Neuronal stem cell (in vitro differentiated cells): ENCODE data around the gene TRMT44.
A peak's percentile ranks its signal among the peaks of the same experiment; 100 is the strongest.

ENCODE experiments used
- DNase-seq: peaks from one replicate; pipeline ENCODE4 v3.0.0-alpha.2; 2013; ENCODE audit warnings: low spot score
- H2AFZ ChIP-seq: one replicate; pipeline ENCODE4 v1.6.1; 2013; ENCODE audit warnings: mild to moderate bottlenecking, low read length, inconsistent platforms
- H2AK5ac ChIP-seq: 2 replicates; pipeline ENCODE4 v1.6.1; 2013; ENCODE audit warnings: low read depth, mild to moderate bottlenecking, inconsistent platforms, low read length, moderate library complexity, mixed read lengths
- H2BK120ac ChIP-seq: 2 replicates; pipeline ENCODE4 v1.6.1; 2013; ENCODE audit warnings: low read depth, mild to moderate bottlenecking, inconsistent platforms, low read length, moderate library complexity, mixed read lengths
- H2BK12ac ChIP-seq: one replicate; pipeline ENCODE4 v1.6.1; 2013; ENCODE audit warnings: low read length, inconsistent platforms
- H2BK15ac ChIP-seq: 2 replicates; pipeline ENCODE4 v1.6.1; 2013; ENCODE audit warnings: mild to moderate bottlenecking, low read length, inconsistent platforms, mixed read lengths
- H2BK5ac ChIP-seq: one replicate; pipeline ENCODE4 v1.6.1; 2013; ENCODE audit warnings: inconsistent platforms, mild to moderate bottlenecking, low read length, moderate library complexity
- H3K14ac ChIP-seq: one replicate; pipeline ENCODE4 v1.6.1; 2013; ENCODE audit warnings: low read length, inconsistent platforms
- H3K18ac ChIP-seq: 2 replicates; pipeline ENCODE4 v1.6.1; 2013; ENCODE audit warnings: low read length, inconsistent platforms
- H3K23ac ChIP-seq: 2 replicates; pipeline ENCODE4 v1.6.1; 2013; ENCODE audit warnings: low read depth, mild to moderate bottlenecking, mixed read lengths, low read length, inconsistent platforms; ENCODE audit not compliant: poor library complexity
- H3K27ac ChIP-seq: replicated peaks from 3 replicates; pipeline ENCODE4 v1.5.1; 2013; ENCODE audit warnings: low read length, inconsistent platforms
- H3K27me3 ChIP-seq, 3 experiments: 2 replicates each; pipeline ENCODE4 v1.6.1; 2013; ENCODE audit warnings: low read length in 3 of 3, mild to moderate bottlenecking in 2 of 3, inconsistent platforms in 1 of 3, low read depth in 1 of 3, mixed read lengths in 1 of 3, moderate library complexity in 1 of 3; ENCODE audit not compliant: control insufficient read depth in 3 of 3, insufficient read depth in 3 of 3
- H3K36me3 ChIP-seq, 2 donors: replicated peaks in 1 of 2; 2 replicates each; pipeline ENCODE4 v1.6.1; 2013; ENCODE audit warnings: low read length in 2 of 2; ENCODE audit not compliant: control insufficient read depth in 2 of 2, insufficient read depth in 2 of 2
- H3K4ac ChIP-seq: 2 replicates; pipeline ENCODE4 v1.6.1; 2013; ENCODE audit warnings: inconsistent platforms, mild to moderate bottlenecking, low read length, moderate library complexity
- H3K4me1 ChIP-seq, 2 donors: 1 replicate in 1 of 2; 2 replicates in 1 of 2; pipeline ENCODE4 v1.6.1; 2013; ENCODE audit warnings: low read length in 2 of 2, low read depth in 1 of 2; ENCODE audit not compliant: control insufficient read depth in 2 of 2, insufficient read depth in 1 of 2
- H3K4me2 ChIP-seq: one replicate; pipeline ENCODE4 v1.6.1; 2013; ENCODE audit warnings: mild to moderate bottlenecking, low read length, inconsistent platforms; ENCODE audit not compliant: insufficient read depth, poor library complexity, severe bottlenecking
- H3K4me3 ChIP-seq, 2 donors: 2 replicates each; pipeline ENCODE4 v1.5.1; 2013; ENCODE audit warnings: low read length in 2 of 2, mild to moderate bottlenecking in 2 of 2, inconsistent platforms in 1 of 2, moderate library complexity in 1 of 2
- H3K79me1 ChIP-seq: one replicate; pipeline ENCODE4 v1.6.1; 2013; ENCODE audit warnings: low read depth, mild to moderate bottlenecking, inconsistent platforms, low read length, moderate library complexity
- H3K9ac ChIP-seq: one replicate; pipeline ENCODE4 v1.6.1; 2013; ENCODE audit warnings: mild to moderate bottlenecking, low read depth, low read length, inconsistent platforms; ENCODE audit not compliant: poor library complexity
- H3K9me3 ChIP-seq, 2 donors: replicated peaks in 1 of 2; 2 replicates each; pipeline versions ENCODE3 to v1.6.1; 2013; ENCODE audit warnings: low read length in 2 of 2, mild to moderate bottlenecking in 2 of 2, inconsistent platforms in 1 of 2, low read depth in 1 of 2, mixed read lengths in 1 of 2, moderate library complexity in 1 of 2; ENCODE audit not compliant: control insufficient read depth in 2 of 2, insufficient read depth in 1 of 2
- H4K8ac ChIP-seq: one replicate; pipeline ENCODE4 v1.6.1; 2013; ENCODE audit warnings: low read depth, mild to moderate bottlenecking, inconsistent platforms, low read length, moderate library complexity
- H4K91ac ChIP-seq: one replicate; pipeline ENCODE4 v1.6.1; 2013; ENCODE audit warnings: low read length, low read depth, mild to moderate bottlenecking, inconsistent platforms; ENCODE audit not compliant: poor library complexity
- WGBS, 2 donors: extraction: QIAGEN DNeasy Blood & Tissue Kit; methylation state at CpG; one replicate each; pipeline ENCODE4 v1.1.7; 2013; ENCODE audit warnings: missing lambda C conversion rate in 2 of 2, mixed read lengths in 1 of 2; ENCODE audit not compliant: insufficient read length in 2 of 2, insufficient replicate concordance in 1 of 2; ENCODE audit errors: extremely low coverage in 2 of 2; 5-methylcytosine and 5-hydroxymethylcytosine counted together

TRMT44 gene

DNA sequence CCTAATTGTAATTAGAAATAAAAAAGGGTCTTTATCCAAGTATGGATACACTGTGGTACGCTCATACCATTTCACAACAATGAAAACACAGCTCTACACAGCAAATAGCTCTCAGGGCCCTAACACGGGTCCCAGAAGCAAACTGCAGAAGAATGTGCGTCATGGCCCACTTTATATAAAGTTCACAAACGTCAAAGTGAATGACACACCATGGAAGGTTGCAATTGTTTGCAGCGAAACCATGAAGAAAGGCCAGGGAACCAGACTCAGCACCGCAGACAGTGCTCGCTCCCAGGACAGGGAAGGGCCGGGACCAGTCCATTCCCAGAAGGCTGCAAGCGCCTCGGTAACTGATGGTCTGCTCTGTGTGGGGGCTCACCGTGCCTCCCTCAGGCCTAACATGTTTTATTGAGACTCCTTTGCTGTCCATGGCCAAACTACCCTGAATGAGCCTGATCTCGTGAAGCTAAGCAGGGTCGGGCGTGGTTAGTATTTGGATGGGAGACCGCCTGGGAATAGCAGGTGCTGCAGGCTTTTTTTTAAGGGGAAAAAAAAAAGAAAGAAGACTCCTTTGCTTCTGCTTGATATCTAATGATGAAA, 47.9 kb upstream of the TRMT44 start:
- Histone ChIP-seq H2BK5ac (no peak overlapping the region), H3K18ac (peak overlapping the region; percentile 29), H3K4ac (no peak overlapping the region), H2BK15ac (no peak overlapping the region), H2AK5ac (peak overlapping the region; percentile 59), H3K9ac (no peak overlapping the region), H2BK12ac (peak overlapping the region; percentile 67), H4K8ac (no peak overlapping the region), H3K27me3 (no peaks in the 10 kb centered on the region), H3K9me3 (no peaks in the 10 kb centered on the region), H3K23ac (no peak overlapping the region), H3K79me1 (peaks cover 2% of the 10 kb centered on the region), H4K91ac (no peak overlapping the region), H2AFZ (no peak overlapping the region), H3K27ac (no peak overlapping the region), H3K14ac (no peak overlapping the region), H2BK120ac (no peak overlapping the region), H3K4me1 (peaks cover 17 to 22% of the 10 kb centered on the region in 2 donors), H3K36me3 (peaks cover 2 to 8% of the 10 kb centered on the region in 2 donors), H3K4me3 (no peak overlapping the region), H3K4me2 (no peak overlapping the region)
- DNase-seq = no peak
- no CpG with 5 or more reads among the region's 15 CpGs for WGBS, 2 donors

DNA sequence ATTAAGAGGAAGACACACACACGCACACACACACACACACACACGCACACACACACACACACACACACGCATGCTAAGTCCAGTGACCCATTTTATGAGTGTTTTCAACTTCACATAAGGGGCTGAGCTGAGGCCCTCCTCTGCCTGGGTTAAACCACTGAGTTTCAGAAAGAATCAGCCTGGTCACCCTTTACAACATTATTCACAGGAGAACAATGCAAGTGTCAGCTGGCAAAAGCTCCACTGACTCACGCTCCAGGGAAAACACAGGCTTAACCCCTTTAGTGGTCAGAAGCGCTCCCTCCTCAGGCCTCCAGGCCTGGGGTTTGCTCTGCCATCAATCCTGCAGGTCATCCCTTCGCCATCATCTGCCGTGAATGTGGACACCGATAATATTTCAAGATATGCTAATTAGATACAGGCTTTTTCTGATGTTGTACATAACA, 47.0 kb upstream of the TRMT44 start:
- H2BK5ac ChIP-seq = no peak overlapping the region
- no peaks in the 10 kb centered on the region for H3K9me3 ChIP-seq

DNA sequence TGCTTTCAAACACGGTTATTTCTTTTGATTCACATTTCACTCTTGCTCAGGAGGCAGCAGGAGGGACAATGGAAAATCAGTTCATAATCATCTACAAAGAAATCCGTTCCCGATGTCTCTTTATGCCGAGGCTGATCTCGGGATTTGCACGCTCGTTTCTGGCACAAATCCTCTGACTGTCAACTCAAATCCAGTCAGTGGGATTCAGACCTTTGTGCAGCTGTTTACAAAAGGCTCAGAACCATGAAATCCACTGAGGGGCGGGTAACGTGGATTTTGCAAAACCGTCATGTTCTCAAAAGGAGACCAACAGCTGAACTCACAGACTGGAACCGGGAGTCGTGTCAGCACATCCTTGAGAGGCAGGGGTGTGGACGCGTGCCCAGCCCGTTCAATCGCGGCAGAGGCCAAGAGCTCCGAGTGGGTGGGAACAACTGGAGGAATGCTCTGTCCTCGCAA, 46.5 kb upstream of the TRMT44 start:
- Histone ChIP-seq H2BK120ac (no peak overlapping the region), H2AFZ (peak overlapping the region; percentile 26), H3K14ac (no peak overlapping the region), H2BK5ac (no peak overlapping the region), H2BK15ac (no peak overlapping the region), H3K36me3 (peaks cover 2 to 6% of the 10 kb centered on the region in 2 donors), H3K4me3 (no peak overlapping the region), H3K4me1 (peaks cover 17 to 22% of the 10 kb centered on the region in 2 donors), H3K9me3 (no peaks in the 10 kb centered on the region), H2AK5ac (no peak overlapping the region), H3K23ac (no peak overlapping the region), H3K9ac (no peak overlapping the region), H3K79me1 (peaks cover 2% of the 10 kb centered on the region), H4K91ac (no peak overlapping the region), H4K8ac (no peak overlapping the region), H2BK12ac (no peak overlapping the region), H3K18ac (no peak overlapping the region), H3K27me3 (no peaks in the 10 kb centered on the region), H3K4ac (no peak overlapping the region), H3K4me2 (no peak overlapping the region), H3K27ac (peak overlapping the region; percentile 63)
- peak; percentile 36 for DNase-seq
- no CpG with 5 or more reads among the region's 19 CpGs for WGBS, 2 donors

More for the DNA sequence above, 47.0 kb upstream of the TRMT44 start:
- no peak overlapping the region for H2BK120ac ChIP-seq
- H2BK15ac ChIP-seq = no peak overlapping the region
- H3K9ac ChIP-seq = no peak overlapping the region
- H3K23ac ChIP-seq = no peak overlapping the region
- H3K4ac ChIP-seq = no peak overlapping the region
- H3K27ac ChIP-seq = peak overlapping the region; percentile 63
- peaks cover 2% of the 10 kb centered on the region for H3K79me1 ChIP-seq
- H3K36me3 ChIP-seq = peaks cover 2 to 3% of the 10 kb centered on the region in 2 donors
- no CpG with 5 or more reads among the region's 8 CpGs for WGBS, 2 donors
- peak; percentile 61 for DNase-seq
- H4K91ac ChIP-seq = no peak overlapping the region
- H3K4me1 ChIP-seq = peaks cover 17 to 22% of the 10 kb centered on the region in 2 donors
- peak overlapping the region; percentile 27 for H3K4me2 ChIP-seq
- H2BK12ac ChIP-seq = no peak overlapping the region
- peak overlapping the region; percentile 26 for H2AFZ ChIP-seq
- no peak overlapping the region for H3K4me3 ChIP-seq
- H3K18ac ChIP-seq = no peak overlapping the region
- no peak overlapping the region for H4K8ac ChIP-seq
- no peaks in the 10 kb centered on the region for H3K27me3 ChIP-seq
- no peak overlapping the region for H3K14ac ChIP-seq
- no peak overlapping the region for H2AK5ac ChIP-seq

DNA sequence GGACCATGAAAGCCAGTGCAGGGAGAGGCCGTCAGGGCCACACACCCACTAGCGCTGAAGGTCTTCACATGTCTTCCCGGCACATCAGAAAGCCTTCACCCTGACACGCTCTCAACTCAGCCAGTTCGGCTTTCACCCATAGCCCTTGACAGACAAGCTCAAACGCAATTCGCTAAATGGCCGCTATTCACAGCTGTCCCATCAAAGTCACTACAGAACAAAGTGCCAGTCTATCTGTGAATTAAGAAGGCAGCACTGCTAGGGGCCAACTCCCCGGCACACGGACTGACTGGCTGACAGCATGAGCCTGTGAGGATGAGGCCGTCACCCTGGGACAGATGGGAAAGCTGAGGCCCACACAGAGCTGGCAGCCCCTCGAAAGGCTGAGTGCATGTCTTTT, 45.8 kb upstream of the TRMT44 start:
- no CpG with 5 or more reads among the region's 12 CpGs for WGBS, 2 donors
- H2BK5ac ChIP-seq = no peak overlapping the region
- H3K14ac ChIP-seq = no peak overlapping the region
- H4K91ac ChIP-seq = no peak overlapping the region
- H3K27ac ChIP-seq = peak overlapping the region; percentile 17
- DNase-seq = no peak
- peaks cover 4 to 6% of the 10 kb centered on the region in 2 donors for H3K36me3 ChIP-seq
- H2AK5ac ChIP-seq = no peak overlapping the region
- H3K9me3 ChIP-seq = no peaks in the 10 kb centered on the region
- H3K4me3 ChIP-seq = no peak overlapping the region
- no peak overlapping the region for H4K8ac ChIP-seq
- H2BK15ac ChIP-seq = no peak overlapping the region
- peaks cover 19 to 22% of the 10 kb centered on the region in 2 donors for H3K4me1 ChIP-seq
- H3K27me3 ChIP-seq = no peaks in the 10 kb centered on the region
- no peak overlapping the region for H3K4ac ChIP-seq
- no peak overlapping the region for H2AFZ ChIP-seq
- H3K4me2 ChIP-seq = no peak overlapping the region
- no peak overlapping the region for H2BK12ac ChIP-seq
- peak overlapping the region; percentile 66 for H3K18ac ChIP-seq
- H3K9ac ChIP-seq = no peak overlapping the region
- H3K79me1 ChIP-seq = peaks cover 2% of the 10 kb centered on the region
- no peak overlapping the region for H2BK120ac ChIP-seq
- H3K23ac ChIP-seq = no peak overlapping the region
